Choroid plexus epithelial cell (primary cell): ENCODE data around the gene HOXD9.

Source experiments
- DNase-seq: peaks from one replicate; pipeline ENCODE4 v3.0.0-alpha.2; 2010; ENCODE audit warnings: low read depth
- H3K4me3 ChIP-seq: 2 replicates; pipeline ENCODE4 v1.5.1; 2011; ENCODE audit warnings: low read depth, mild to moderate bottlenecking, control low read depth, low read length, moderate library complexity
- TF ChIP-seq, protein P1 (sequence below): conservative IDR thresholded peaks from 2 replicates; pipeline ENCODE4 v1.5.1; 2011; ENCODE audit warnings: low read depth, mild to moderate bottlenecking, control low read depth, inconsistent platforms, low read length, moderate library complexity

The HOXD9 gene

DNA sequence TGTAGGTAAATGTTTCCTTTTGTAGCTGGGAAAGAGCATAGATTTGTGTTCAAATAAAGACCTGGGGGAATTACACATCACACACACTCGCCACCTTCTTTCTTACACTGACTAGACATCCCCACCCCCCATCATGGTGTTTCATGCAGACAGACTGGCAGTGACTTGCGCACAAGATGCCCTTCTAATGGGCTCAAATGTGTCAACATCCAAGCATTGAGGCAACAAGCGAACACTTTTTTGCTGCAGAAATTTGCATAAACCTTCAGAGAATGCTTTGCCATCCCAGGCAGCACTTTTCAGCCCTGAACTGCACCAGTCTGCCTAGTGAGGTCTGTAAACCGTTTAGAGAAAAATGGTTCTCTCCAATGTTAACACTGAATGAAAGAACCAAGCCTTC, 11.5 kb downstream of the HOXD9 start:
- no peak for DNase-seq
- TF ChIP-seq, protein P1, sequence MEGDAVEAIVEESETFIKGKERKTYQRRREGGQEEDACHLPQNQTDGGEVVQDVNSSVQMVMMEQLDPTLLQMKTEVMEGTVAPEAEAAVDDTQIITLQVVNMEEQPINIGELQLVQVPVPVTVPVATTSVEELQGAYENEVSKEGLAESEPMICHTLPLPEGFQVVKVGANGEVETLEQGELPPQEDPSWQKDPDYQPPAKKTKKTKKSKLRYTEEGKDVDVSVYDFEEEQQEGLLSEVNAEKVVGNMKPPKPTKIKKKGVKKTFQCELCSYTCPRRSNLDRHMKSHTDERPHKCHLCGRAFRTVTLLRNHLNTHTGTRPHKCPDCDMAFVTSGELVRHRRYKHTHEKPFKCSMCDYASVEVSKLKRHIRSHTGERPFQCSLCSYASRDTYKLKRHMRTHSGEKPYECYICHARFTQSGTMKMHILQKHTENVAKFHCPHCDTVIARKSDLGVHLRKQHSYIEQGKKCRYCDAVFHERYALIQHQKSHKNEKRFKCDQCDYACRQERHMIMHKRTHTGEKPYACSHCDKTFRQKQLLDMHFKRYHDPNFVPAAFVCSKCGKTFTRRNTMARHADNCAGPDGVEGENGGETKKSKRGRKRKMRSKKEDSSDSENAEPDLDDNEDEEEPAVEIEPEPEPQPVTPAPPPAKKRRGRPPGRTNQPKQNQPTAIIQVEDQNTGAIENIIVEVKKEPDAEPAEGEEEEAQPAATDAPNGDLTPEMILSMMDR = no peak
- no peak overlapping the region for H3K4me3 ChIP-seq

- TF ChIP-seq, protein P1 = no peak
- no peak overlapping the region for H3K4me3 ChIP-seq
- DNase-seq = peak; percentile 19
Measured at GRCh38 chr2:176135035-176135440, 12.5 kb downstream of the HOXD9 start.

DNA sequence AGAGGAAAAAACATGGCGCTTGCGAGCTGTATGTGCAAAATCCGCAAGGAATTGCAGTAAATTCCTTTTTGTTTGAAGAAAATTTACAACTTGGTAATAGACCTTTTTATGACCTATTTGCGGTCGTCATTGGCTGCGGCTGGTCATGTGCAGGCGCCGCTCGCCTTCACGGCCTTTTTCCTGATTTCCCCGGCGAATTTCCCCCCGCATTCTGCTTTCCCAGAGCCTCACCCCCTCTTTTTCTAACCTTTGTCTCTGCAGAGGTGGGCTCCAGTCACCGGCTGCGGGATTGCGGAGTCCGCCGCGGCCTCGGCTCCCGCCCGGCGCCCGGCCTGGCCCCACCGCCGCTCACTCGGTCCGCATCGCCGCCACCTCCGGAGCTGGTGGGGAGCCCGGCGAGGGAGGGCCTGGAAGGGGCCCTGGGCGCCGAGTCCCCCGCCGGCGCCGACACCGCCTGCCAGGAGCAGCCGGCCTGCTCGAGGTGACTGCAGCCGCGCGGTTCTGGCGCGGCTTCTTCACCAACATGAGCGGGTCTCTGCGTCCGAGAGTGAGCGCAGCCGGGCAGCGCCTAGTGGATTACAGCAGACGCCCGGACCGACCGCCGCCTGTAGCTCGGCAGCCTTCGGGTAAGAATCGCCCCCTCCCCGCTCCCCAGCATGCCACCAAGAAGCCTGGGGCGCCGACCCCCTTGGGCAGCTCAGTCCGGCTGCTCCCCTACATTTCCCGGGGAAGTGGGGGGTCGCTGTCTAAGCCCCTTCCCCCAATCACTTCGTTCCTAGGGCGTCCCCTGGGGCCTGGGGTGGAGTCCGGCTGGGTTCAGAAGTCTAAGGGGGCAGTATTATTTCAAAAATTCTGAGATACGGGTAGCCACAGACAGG, 14.1 kb downstream of the HOXD9 start:
- TF ChIP-seq, protein P1 = no peak
- DNase-seq = no peak
- H3K4me3 ChIP-seq = no peak overlapping the region

GRCh38 chr2:176137252-176137580, 14.7 kb downstream of the HOXD9 start:
- TF ChIP-seq, protein P1 = no peak
- DNase-seq = no peak

DNA sequence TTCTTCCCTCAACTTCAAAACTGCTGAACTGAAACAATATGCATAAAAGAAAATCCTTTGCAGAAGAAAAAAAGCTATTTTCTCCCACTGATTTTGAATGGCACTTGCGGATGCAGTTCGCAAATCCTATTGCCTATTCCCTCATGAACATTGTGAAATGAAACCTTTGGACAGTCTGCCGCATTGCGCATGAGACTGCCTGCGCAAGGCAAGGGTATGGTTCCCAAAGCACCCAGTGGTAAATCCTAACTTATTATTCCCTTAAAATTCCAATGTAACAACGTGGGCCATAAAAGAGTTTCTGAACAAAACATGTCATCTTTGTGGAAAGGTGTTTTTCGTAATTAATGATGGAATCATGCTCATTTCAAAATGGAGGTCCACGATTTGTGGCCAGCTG, 15.4 kb downstream of the HOXD9 start:
- no peak for DNase-seq
- H3K4me3 ChIP-seq = no peak overlapping the region
- TF ChIP-seq, protein P1 = no peak

More at GRCh38 chr2:176137252-176137580, 14.7 kb downstream of the HOXD9 start:
- no peak overlapping the region for H3K4me3 ChIP-seq

DNA sequence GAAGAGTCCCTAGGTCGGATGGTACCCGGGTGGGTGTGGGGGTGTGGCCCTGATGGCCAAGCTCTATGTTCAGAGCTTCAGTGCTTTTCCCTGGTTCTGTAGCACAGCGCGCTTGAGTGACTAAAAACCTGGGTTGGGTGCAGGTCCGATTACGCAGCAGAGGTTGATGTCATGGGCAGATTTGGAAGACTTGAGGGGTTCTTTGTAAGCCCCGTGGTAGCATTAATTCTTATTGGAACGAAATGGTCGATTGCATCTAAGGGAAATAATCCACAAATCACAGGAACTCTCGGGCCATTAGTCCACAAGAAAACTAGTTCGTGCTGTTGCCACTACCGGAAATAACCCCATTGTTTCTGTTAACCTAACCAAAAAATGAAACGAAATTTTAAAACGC, 16.0 kb downstream of the HOXD9 start:
- H3K4me3 ChIP-seq = no peak overlapping the region
- TF ChIP-seq, protein P1 = no peak
- no peak for DNase-seq
